Adrenal gland (tissue), 12 donors: ENCODE results near the gene RBM48. TPM values are rescaled to one million over a fixed set of nuclear protein-coding genes. Genes with fewer than 3 reads are reported as not detected.

Experiments used
- DNase-seq, 7 donors: peaks; one replicate each; pipeline ENCODE4 v3.0.0-alpha.2; 2019 to 2020
- H3K27ac ChIP-seq, 5 donors: fragments of 200-600 bp; sonication (generic) in 4 of 5; 1 replicate in 3 of 5; 2 replicates in 2 of 5; pipeline versions ENCODE4 v1.5.1 to v1.8.0; 2016 to 2020; ENCODE audit warnings: mild to moderate bottlenecking in 1 of 5
- H3K27me3 ChIP-seq: fragments of 200-600 bp; 2 replicates; pipeline ENCODE4 v1.8.0; 2021
- H3K36me3 ChIP-seq, 2 donors: fragments of 200-600 bp; replicated peaks in 1 of 2; 1 replicate in 1 of 2; 2 replicates in 1 of 2; pipeline versions ENCODE4 v1.5.1 to v1.8.0; 2018 to 2022
- H3K4me1 ChIP-seq, 2 donors: fragments of 200-600 bp; replicated peaks in 1 of 2; 1 replicate in 1 of 2; 2 replicates in 1 of 2; pipeline versions ENCODE4 v1.5.1 to v1.8.0; 2018 to 2021
- H3K4me3 ChIP-seq, 4 donors: fragments of 200-600 bp; sonication (generic) in 3 of 4; one replicate each; pipeline ENCODE4 v1.5.1; 2016 to 2018
- H3K9me3 ChIP-seq, 3 donors: fragments of 200-600 bp; sonication (generic) in 1 of 3; replicated peaks in 1 of 3; 1 replicate in 2 of 3; 2 replicates in 1 of 3; pipeline versions ENCODE4 v1.5.1 to v1.8.0; 2016 to 2021
- POLR2A ChIP-seq, 2 donors: fragments of 450-650 bp; IDR thresholded peaks; one replicate each; pipeline ENCODE4 v1.6.1; 2017; ENCODE audit warnings: antibody characterized with exemption in 2 of 2, mild to moderate bottlenecking in 2 of 2, moderate library complexity in 1 of 2
- WGBS, 4 donors: extraction: QIAGEN DNeasy Blood & Tissue Kit in 2 of 4; methylation state at CpG; one replicate each; pipeline versions ENCODE4 v1.1.5 to v1.1.7; 2013 to 2017; 5-methylcytosine and 5-hydroxymethylcytosine counted together
- intact Hi-C, 2 donors: fragments of 100-400 bp; cut with DNase I; formaldehyde crosslinking; loops; one replicate each; pipeline versions ENCODE4 v1.14.1 to v1.15.0; 2022 to 2023
- polyA plus RNA-seq, 3 donors: library from polyadenylated mRNA; stranded (reverse); fragments of 200-250 nt in 2 of 3; fragments of 350-450 nt in 1 of 3; fragmentation: Illumina TruSeq in 1 of 3; extraction: RNeasy Lipid Tissue Mini Kit (QIAGEN cat#74804) in 1 of 3; gene quantifications; one replicate each; pipeline ENCODE4 v1.2.3, GENCODE V29; 2013 to 2014
- total RNA-seq, 9 donors: library from RNA; depleted of rRNA in 4 of 9; stranded (reverse); fragments of >200 nt in 4 of 9; fragments of 120-200 nt in 1 of 9; fragmentation: NEBNext Ultra II Directional in 1 of 9; extraction: Animal tissue kit (Norgen Biotek cat#: 25700) in 1 of 9; gene quantifications; one replicate each; pipeline versions ENCODE4 v1.1.0 to v1.2.4, GENCODE V29; 2013 to 2023
- TF ChIP-seq, protein P1 (sequence below), 6 experiments: fragments of 450-650 bp in 4 of 6; fragments of 200-600 bp in 2 of 6; sonication (generic) in 1 of 6; IDR thresholded peaks; 1 replicate in 5 of 6; 2 replicates in 1 of 6; pipeline versions ENCODE4 v1.5.1 to v1.8.0; 2016 to 2021; ENCODE audit warnings: antibody characterized with exemption in 6 of 6, mild to moderate bottlenecking in 2 of 6, moderate library complexity in 1 of 6
- donor health status: healthy with polysubstance abuse.
- donor health status: Bipolar disorder and iron deficiency.
- donor health status: DM: yes; HTN: yes; CAD: no.
- donor health status: DM: no; HTN: no; CAD: no.
- donor health status: DM: no; HTN: no; CAD: no.
- donor health status: DM: yes; HTN: yes; CAD: no.

The RBM48 gene
- total and polyA plus RNA-seq, 12 donors: 4.4 to 29.0 (median 11.3) TPM

DNA sequence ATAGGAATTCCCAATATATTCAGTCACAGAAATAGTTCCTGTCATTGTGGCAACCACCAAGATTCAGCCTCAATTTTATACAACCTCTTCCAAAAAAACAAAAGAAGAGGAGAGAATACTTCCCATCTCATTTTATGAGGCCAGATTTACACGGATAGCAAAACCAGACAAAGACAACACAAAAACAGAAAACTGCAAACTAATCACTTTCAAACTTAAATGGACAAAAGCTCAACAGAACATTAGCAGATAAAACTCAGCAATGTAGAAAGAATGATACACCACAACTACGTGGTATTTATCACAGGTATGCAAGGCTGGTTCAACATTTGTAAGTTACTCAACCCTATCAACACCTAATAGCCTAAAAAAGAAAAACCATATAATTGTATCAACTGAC lies 22.2 kb upstream of the RBM48 start:
- no peaks in the 10 kb centered on the region for H3K27me3 ChIP-seq
- WGBS, 4 donors: 87 to 93% (median 90%) methylated on average over 2 of the region's 2 CpGs
- H3K27ac ChIP-seq: no peak overlapping the region
- H3K9me3 ChIP-seq: no peaks in the 10 kb centered on the region
- DNase-seq: no peak
- TF ChIP-seq POLR2A (IDR thresholded peaks at IDR 0.05): no peak
- TF ChIP-seq, protein P1, sequence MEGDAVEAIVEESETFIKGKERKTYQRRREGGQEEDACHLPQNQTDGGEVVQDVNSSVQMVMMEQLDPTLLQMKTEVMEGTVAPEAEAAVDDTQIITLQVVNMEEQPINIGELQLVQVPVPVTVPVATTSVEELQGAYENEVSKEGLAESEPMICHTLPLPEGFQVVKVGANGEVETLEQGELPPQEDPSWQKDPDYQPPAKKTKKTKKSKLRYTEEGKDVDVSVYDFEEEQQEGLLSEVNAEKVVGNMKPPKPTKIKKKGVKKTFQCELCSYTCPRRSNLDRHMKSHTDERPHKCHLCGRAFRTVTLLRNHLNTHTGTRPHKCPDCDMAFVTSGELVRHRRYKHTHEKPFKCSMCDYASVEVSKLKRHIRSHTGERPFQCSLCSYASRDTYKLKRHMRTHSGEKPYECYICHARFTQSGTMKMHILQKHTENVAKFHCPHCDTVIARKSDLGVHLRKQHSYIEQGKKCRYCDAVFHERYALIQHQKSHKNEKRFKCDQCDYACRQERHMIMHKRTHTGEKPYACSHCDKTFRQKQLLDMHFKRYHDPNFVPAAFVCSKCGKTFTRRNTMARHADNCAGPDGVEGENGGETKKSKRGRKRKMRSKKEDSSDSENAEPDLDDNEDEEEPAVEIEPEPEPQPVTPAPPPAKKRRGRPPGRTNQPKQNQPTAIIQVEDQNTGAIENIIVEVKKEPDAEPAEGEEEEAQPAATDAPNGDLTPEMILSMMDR (IDR thresholded peaks at IDR 0.05): no peak
- no peaks in the 10 kb centered on the region for H3K4me1 ChIP-seq
- H3K4me3 ChIP-seq: no peak overlapping the region
- peaks cover 0 to 24% of the 10 kb centered on the region in 2 donors for H3K36me3 ChIP-seq
- intact Hi-C loops: no loop called here

- Histone ChIP-seq H3K27me3 (no peaks in the 10 kb centered on the region), H3K36me3 (peaks cover 0 to 15% of the 10 kb centered on the region in 2 donors), H3K9me3 (no peaks in the 10 kb centered on the region), H3K27ac (no peak overlapping the region), H3K4me1 (no peaks in the 10 kb centered on the region), H3K4me3 (no peak overlapping the region)
- 94 to 96% (median 95%) methylated on average over 5 of the region's 5 CpGs for WGBS, 4 donors
- no peak for DNase-seq
- TF ChIP-seq, protein P1 (IDR thresholded peaks at IDR 0.05): no peak
- TF ChIP-seq POLR2A (IDR thresholded peaks at IDR 0.05): no peak
- intact Hi-C loops: no loop called here
Measured at GRCh38 chr7:92508946-92509345, 19.6 kb upstream of the RBM48 start.

GRCh38 chr7:92513167-92513902 lies 15.3 kb upstream of the RBM48 start:
- H3K27ac ChIP-seq: no peak overlapping the region
- intact Hi-C loops: no loop called here
- no peaks in the 10 kb centered on the region for H3K27me3 ChIP-seq
- no peak for DNase-seq
- no peaks in the 10 kb centered on the region for H3K9me3 ChIP-seq
- TF ChIP-seq, protein P1 (IDR thresholded peaks at IDR 0.05): no peak
- TF ChIP-seq POLR2A (IDR thresholded peaks at IDR 0.05): no peak
- WGBS, 4 donors: 57 to 73% (median 61%) methylated on average over 3 of the region's 3 CpGs
- no peak overlapping the region for H3K4me3 ChIP-seq
- H3K36me3 ChIP-seq: peaks cover 0 to 5% of the 10 kb centered on the region in 2 donors
- H3K4me1 ChIP-seq: no peaks in the 10 kb centered on the region

DNA sequence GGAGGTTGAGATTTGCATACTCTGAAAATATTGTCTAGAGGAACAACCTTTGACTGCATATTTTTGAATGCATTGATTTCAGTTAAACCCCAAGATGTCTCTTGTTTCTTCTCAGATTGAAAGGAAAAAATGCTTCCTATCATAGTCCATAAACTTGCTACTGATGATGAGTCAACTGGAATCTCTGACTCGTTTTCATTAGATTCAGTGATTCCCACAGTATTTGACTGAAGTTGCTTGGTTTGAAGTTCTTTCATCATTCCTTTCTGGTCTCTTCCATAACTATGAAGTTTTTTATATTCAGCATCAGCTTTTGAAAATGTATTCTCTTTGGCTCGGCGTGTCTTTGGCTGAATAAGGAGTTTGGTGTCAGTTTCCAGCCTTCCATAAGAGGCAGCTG lies 11.0 kb upstream of the RBM48 start:
- Histone ChIP-seq H3K4me3 (no peak overlapping the region), H3K27me3 (no peaks in the 10 kb centered on the region), H3K27ac (no peak overlapping the region), H3K4me1 (no peaks in the 10 kb centered on the region), H3K36me3 (peaks cover 0 to 12% of the 10 kb centered on the region in 2 donors), H3K9me3 (no peaks in the 10 kb centered on the region)
- TF ChIP-seq, protein P1 (IDR thresholded peaks at IDR 0.05): no peak
- TF ChIP-seq POLR2A (IDR thresholded peaks at IDR 0.05): no peak
- 83 to 86% (median 85%) methylated on average over 3 of the region's 3 CpGs for WGBS, 4 donors
- intact Hi-C loops: no loop called here
- DNase-seq: no peak
